Activated CD8-positive, alpha-beta T cell treated with anti-CD3 and anti-CD28 coated beads for 36 hours (primary cell): ENCODE data around the gene AUTS2. TPM values are rescaled to one million over a fixed set of nuclear protein-coding genes. Genes with fewer than 3 reads are reported as not detected.

Experiments
- ATAC-seq: fragments of 200-7000 bp; cut with Tn5 transposase; one replicate; pipeline ENCODE4 v1.10.0; 2021; ENCODE audit warnings: mild to moderate bottlenecking, moderate library complexity
- CTCF ChIA-PET: fragments of 350-600 bp; sonication (Branson Sonifier 250); formaldehyde crosslinking; loops from one replicate; lab custom pipeline; 2021; ENCODE audit warnings: antibody characterized with exemption; lab: Charles Lee
- POLR2A ChIA-PET: fragments of 350-600 bp; sonication (Branson Sonifier 250); formaldehyde crosslinking; loops from one replicate; lab custom pipeline; 2021; ENCODE audit warnings: antibody characterized with exemption; lab: Charles Lee
- DNase-seq: peaks from one replicate; pipeline ENCODE4 v3.0.0-alpha.2; 2020
- H3K27ac Mint-ChIP-seq: one replicate; pipeline ENCODE4 v1.8.0; 2021; ENCODE audit warnings: mild to moderate bottlenecking, mixed read lengths
- H3K27me3 Mint-ChIP-seq: one replicate; pipeline ENCODE4 v1.8.0; 2021; ENCODE audit warnings: mixed read lengths
- H3K36me3 Mint-ChIP-seq: one replicate; pipeline ENCODE4 v1.8.0; 2021; ENCODE audit warnings: low read depth, mixed read lengths
- H3K4me1 Mint-ChIP-seq: one replicate; pipeline ENCODE4 v1.8.0; 2021; ENCODE audit warnings: low read depth, mixed read lengths
- H3K4me3 Mint-ChIP-seq: one replicate; pipeline ENCODE4 v1.8.0; 2021; ENCODE audit warnings: mild to moderate bottlenecking, moderate library complexity, mixed read lengths
- H3K9me3 Mint-ChIP-seq: one replicate; pipeline ENCODE4 v1.8.0; 2021; ENCODE audit warnings: mixed read lengths
- intact Hi-C: fragments of 100-400 bp; cut with micrococcal nuclease; formaldehyde crosslinking; loops from one replicate; pipeline ENCODE4 v1.10.0; 2022
- total RNA-seq, 2 experiments: library from RNA; stranded (reverse); gene quantifications; one replicate each; pipeline ENCODE4 v1.2.3, GENCODE V29; 2021
- TF ChIP-seq, protein P1 (sequence below): fragments of 200-600 bp; IDR thresholded peaks from one replicate; pipeline ENCODE4 v1.8.0; 2022; ENCODE audit warnings: antibody characterized with exemption, mild to moderate bottlenecking

Gene AUTS2
- total RNA-seq, 2 experiments from 2014 or later = 3.1 to 3.3 TPM

DNA sequence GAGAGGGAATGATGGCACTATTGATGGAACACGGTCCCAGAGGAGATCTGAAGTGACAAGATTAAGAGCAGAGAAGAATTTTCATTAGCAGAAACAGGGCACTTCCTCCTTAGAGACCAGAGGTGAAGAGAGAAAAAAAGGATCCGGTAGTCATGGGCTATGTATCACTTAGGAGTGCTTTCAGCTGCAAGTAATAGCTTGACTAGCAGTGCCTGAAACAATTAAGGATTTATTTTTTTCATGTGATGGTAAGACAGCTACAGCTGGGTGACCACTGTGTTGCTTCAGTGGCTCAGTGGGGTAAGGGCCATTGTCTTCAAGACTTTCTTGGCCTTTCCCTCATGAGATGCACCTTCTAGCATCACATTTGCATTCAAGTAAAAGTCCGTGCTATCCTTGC, 1018.5 kb downstream of the AUTS2 start:
- Mint-ChIP-seq H3K4me3 (no peak overlapping the region), H3K27ac (no peak overlapping the region), H3K4me1 (no peaks in the 10 kb centered on the region), H3K9me3 (no peaks in the 10 kb centered on the region), H3K36me3 (no peaks in the 10 kb centered on the region), H3K27me3 (no peaks in the 10 kb centered on the region)
- no peak for DNase-seq
- POLR2A ChIA-PET = no interaction called here
- intact Hi-C loops = no loop called here
- TF ChIP-seq, protein P1, sequence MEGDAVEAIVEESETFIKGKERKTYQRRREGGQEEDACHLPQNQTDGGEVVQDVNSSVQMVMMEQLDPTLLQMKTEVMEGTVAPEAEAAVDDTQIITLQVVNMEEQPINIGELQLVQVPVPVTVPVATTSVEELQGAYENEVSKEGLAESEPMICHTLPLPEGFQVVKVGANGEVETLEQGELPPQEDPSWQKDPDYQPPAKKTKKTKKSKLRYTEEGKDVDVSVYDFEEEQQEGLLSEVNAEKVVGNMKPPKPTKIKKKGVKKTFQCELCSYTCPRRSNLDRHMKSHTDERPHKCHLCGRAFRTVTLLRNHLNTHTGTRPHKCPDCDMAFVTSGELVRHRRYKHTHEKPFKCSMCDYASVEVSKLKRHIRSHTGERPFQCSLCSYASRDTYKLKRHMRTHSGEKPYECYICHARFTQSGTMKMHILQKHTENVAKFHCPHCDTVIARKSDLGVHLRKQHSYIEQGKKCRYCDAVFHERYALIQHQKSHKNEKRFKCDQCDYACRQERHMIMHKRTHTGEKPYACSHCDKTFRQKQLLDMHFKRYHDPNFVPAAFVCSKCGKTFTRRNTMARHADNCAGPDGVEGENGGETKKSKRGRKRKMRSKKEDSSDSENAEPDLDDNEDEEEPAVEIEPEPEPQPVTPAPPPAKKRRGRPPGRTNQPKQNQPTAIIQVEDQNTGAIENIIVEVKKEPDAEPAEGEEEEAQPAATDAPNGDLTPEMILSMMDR = no peak
- no peak for ATAC-seq
- CTCF ChIA-PET = no interaction called here

DNA sequence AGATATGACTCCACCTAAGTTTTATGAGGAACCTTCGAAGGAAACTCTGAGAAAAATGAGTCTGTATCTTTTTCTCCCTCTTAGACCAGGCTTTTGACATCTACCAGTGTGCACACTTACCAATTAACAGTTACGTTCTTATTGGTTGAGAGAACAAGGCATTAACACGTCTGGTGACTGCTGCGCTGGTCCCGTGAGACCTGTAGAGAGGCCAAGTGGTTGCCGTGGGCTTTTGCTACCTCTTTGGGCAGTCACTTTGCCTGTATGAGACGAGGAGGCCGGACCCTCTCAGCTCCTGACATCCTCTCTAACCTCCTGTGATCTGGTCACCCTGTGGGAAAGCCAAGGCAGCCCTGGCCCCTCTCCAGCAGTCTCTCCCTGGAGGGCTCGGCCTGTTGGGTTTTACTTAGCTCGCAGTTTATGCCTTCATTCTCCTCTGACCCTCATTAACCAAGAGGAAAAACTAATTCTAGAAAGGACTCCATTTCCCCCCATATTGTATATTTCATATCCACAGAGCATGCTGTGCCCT, 1019.8 kb downstream of the AUTS2 start:
- Mint-ChIP-seq H3K4me3 (no peak overlapping the region), H3K27ac (no peak overlapping the region), H3K36me3 (no peaks in the 10 kb centered on the region), H3K4me1 (no peaks in the 10 kb centered on the region), H3K27me3 (no peaks in the 10 kb centered on the region), H3K9me3 (no peaks in the 10 kb centered on the region)
- ATAC-seq = no peak
- POLR2A ChIA-PET = no interaction called here
- TF ChIP-seq, protein P1 = no peak
- CTCF ChIA-PET = no interaction called here
- no peak for DNase-seq
- intact Hi-C loops = no loop called here

DNA sequence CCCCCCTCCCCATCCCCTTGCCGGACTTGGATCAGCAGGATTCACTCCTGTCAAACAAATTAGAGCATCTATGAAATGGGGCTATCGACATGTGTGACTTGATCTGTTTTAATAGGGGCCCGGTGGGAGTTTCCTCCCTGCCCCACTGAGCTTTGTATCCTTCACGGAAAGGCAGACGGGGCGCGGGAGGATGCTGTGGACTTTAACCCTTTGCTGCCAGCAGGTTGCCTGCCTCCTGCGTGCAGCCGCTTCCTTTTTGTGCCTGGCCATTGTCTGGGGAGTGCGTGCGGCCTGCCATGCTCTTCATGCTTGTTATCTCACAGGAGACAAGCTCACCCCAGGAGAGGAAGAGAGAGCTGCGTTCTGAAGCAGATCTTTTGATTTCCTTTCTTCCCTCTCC, 1020.9 kb downstream of the AUTS2 start:
- H3K9me3 Mint-ChIP-seq = no peaks in the 10 kb centered on the region
- intact Hi-C loops = no loop called here
- H3K4me3 Mint-ChIP-seq = no peak overlapping the region
- H3K4me1 Mint-ChIP-seq = no peaks in the 10 kb centered on the region
- no peaks in the 10 kb centered on the region for H3K36me3 Mint-ChIP-seq
- H3K27me3 Mint-ChIP-seq = no peaks in the 10 kb centered on the region
- CTCF ChIA-PET = no interaction called here
- ATAC-seq (no peak), DNase-seq (no peak)
- H3K27ac Mint-ChIP-seq = no peak overlapping the region
- TF ChIP-seq, protein P1 = no peak
- POLR2A ChIA-PET = no interaction called here

DNA sequence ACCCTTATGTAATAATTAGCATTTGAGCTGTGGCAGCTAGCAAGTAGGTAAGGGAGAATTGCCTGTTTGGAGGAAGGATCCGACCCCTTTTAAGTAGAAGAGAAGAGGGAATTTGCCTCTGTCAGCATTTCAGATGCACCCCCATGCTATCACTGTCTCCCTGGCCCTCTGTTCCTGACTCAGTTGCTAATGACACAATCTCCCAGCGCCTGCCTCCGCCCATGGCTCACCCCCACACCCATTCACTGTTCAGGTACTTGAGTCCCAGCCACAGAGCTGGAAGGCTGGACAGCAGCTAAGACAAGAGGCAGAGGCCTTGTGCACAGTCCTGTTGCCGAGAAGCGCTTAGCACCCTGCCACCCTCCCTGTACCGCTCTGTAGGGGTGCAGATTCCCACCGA, 1021.4 kb downstream of the AUTS2 start:
- Mint-ChIP-seq H3K4me3 (no peak overlapping the region), H3K27me3 (no peaks in the 10 kb centered on the region), H3K36me3 (no peaks in the 10 kb centered on the region), H3K9me3 (no peaks in the 10 kb centered on the region), H3K4me1 (no peaks in the 10 kb centered on the region), H3K27ac (no peak overlapping the region)
- intact Hi-C loops = no loop called here
- no peak for ATAC-seq
- TF ChIP-seq, protein P1 = no peak
- ChIA-PET POLR2A (no interaction called here), CTCF (no interaction called here)
- no peak for DNase-seq

DNA sequence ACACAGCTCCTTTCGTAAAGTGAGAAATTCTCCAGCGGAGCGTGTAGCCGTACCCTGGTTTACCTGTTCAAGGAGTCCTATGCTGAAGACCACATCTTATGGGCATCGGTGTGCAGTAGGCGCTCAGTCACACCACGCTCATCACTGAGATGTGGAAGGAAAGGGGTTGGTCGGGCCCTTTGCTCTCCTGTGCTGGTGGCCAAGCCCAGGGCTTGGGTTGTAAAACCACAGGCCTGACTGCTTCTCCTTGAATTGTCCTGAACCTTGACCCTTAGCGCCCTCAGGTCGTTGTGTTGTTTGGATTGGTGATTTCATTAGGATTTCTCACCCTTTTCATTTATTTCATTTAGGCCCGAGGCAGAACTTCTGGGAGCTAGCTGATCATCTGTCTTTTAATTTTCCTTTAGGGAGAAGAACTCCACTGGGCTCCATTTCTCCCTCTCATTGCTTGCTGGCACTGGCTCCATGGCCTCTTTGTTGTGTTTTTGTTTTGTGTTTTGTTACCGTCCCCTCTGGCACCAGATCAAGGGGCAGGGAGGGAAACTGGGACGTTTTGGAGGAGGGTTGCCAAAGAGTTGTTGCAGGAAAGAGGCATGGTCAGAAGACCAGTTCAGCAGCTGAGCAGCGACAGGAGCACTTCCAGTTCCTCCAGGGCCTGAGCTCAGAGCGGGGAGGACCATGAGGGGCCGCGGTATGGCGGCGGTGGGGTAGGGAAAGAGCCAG, 1022.2 kb downstream of the AUTS2 start:
- H3K27ac Mint-ChIP-seq = no peak overlapping the region
- TF ChIP-seq, protein P1 = no peak
- intact Hi-C loops = no loop called here
- H3K9me3 Mint-ChIP-seq = no peaks in the 10 kb centered on the region
- H3K4me1 Mint-ChIP-seq = no peaks in the 10 kb centered on the region
- ChIA-PET POLR2A (no interaction called here), CTCF (interaction anchor here (1.0 kb wide), 1 partner anchor 78 kb away, joined by 3 read pairs; no protein-coding TSS in a partner anchor)
- ATAC-seq (no peak), DNase-seq (no peak)
- H3K36me3 Mint-ChIP-seq = no peaks in the 10 kb centered on the region
- H3K4me3 Mint-ChIP-seq = no peak overlapping the region
- no peaks in the 10 kb centered on the region for H3K27me3 Mint-ChIP-seq
